Panc1 (cell line): ENCODE measurements around the gene HEYL. TPM values are rescaled to one million over a fixed set of nuclear protein-coding genes. Genes with fewer than 3 reads are reported as not detected.

ENCODE experiments used
- ATAC-seq: fragments of 200-7000 bp; cut with Tn5 transposase; 2 replicates; pipeline ENCODE4 v1.9.1; 2020; ENCODE audit warnings: mild to moderate bottlenecking, moderate library complexity
- BruUV-seq: library from RNA; stranded (reverse); fragments of 400-500 nt; replicated peaks from 2 replicates; lab custom pipeline; 2021; lab: Mats Ljungman, UMichigan
- CTCF ChIA-PET: fragments of 300-600 bp; sonication (Branson Sonifier 250); formaldehyde crosslinking; loops from one replicate; lab custom pipeline; 2022; ENCODE audit warnings: antibody characterized with exemption; lab: Charles Lee
- POLR2A ChIA-PET: fragments of 300-600 bp; sonication (Branson Sonifier 250); formaldehyde crosslinking; loops from one replicate; lab custom pipeline; 2022; ENCODE audit warnings: antibody characterized with exemption; lab: Charles Lee
- DNase-seq: peaks from one replicate; pipeline ENCODE4 v3.0.0-alpha.2; 2010; ENCODE audit warnings: low read depth, low spot score
- H3K27ac ChIP-seq: 2 replicates; pipeline ENCODE4 v1.5.1; 2011; ENCODE audit warnings: mild to moderate bottlenecking, low read length, inconsistent platforms
- H3K27me3 ChIP-seq: fragments of 200-500 bp; sonication (Bioruptor generic); 2 replicates; pipeline ENCODE4 v1.6.0; 2014; ENCODE audit warnings: low read length, inconsistent platforms; ENCODE audit not compliant: control insufficient read depth, insufficient read depth
- H3K36me3 ChIP-seq: fragments of 200-500 bp; sonication (Bioruptor generic); 2 replicates; pipeline ENCODE4 v1.5.1; 2014; ENCODE audit warnings: inconsistent platforms, mild to moderate bottlenecking, low read length, moderate library complexity; ENCODE audit not compliant: control insufficient read depth, insufficient read depth
- H3K4me1 ChIP-seq: 2 replicates; pipeline ENCODE4 v1.5.1; 2011; ENCODE audit warnings: inconsistent platforms, mild to moderate bottlenecking, low read length, moderate library complexity; ENCODE audit not compliant: control insufficient read depth, insufficient read depth
- H3K4me3 ChIP-seq, 2 experiments: 2 replicates each; pipeline ENCODE4 v1.5.1; 2011 to 2012; ENCODE audit warnings: low read depth in 2 of 2, low read length in 2 of 2, mild to moderate bottlenecking in 2 of 2, inconsistent platforms in 1 of 2, moderate library complexity in 1 of 2
- H3K9me3 ChIP-seq: fragments of 200-500 bp; sonication (Bioruptor generic); 2 replicates; pipeline ENCODE4 v1.5.1; 2014; ENCODE audit warnings: low read depth, mild to moderate bottlenecking, inconsistent platforms, low read length, moderate library complexity; ENCODE audit not compliant: control insufficient read depth, insufficient read depth
- POLR2AphosphoS5 ChIP-seq: IDR thresholded peaks from 2 replicates; pipeline ENCODE4 v1.6.1; 2012; ENCODE audit warnings: mild to moderate bottlenecking, low read depth, low read length, moderate library complexity
- SIN3A ChIP-seq: IDR thresholded peaks from 2 replicates; pipeline ENCODE4 v1.6.1; 2012; ENCODE audit warnings: low read depth, mild to moderate bottlenecking, low read length, moderate library complexity, borderline replicate concordance; ENCODE audit not compliant: insufficient read depth
- TCF7L2 ChIP-seq: IDR thresholded peaks from 2 replicates; pipeline ENCODE4 v1.6.1; 2011; ENCODE audit warnings: mild to moderate bottlenecking, low read depth, low read length, inconsistent platforms
- in situ Hi-C: cut with HindIII; loops from 2 replicates; pipeline ENCODE4 v1.10.0; 2016; ENCODE audit warnings: low sequenced_read_pairs, low pct_unique_long_range_greater_than_20kb
- intact Hi-C: fragments of 100-400 bp; cut with micrococcal nuclease; formaldehyde crosslinking; loops from one replicate; pipeline ENCODE4 v1.10.0; 2022; ENCODE audit not compliant: unreplicated experiment
- total RNA-seq: library from RNA; stranded (reverse); gene quantifications from one replicate; pipeline ENCODE4 v1.2.1, GENCODE V29; 2021; ENCODE audit not compliant: unreplicated experiment
- TF ChIP-seq, protein P1 (sequence below): fragments of 450-650 bp; IDR thresholded peaks from 2 replicates; pipeline ENCODE4 v1.5.1; 2017; ENCODE audit warnings: mild to moderate bottlenecking
- TF ChIP-seq, protein P2 (sequence below), 2 experiments: IDR thresholded peaks; 2 replicates each; pipeline ENCODE4 v1.6.1; 2011 to 2012; ENCODE audit warnings: low read depth in 2 of 2, control low read depth in 1 of 2, low read length in 1 of 2, mild to moderate bottlenecking in 1 of 2, moderate library complexity in 1 of 2; ENCODE audit not compliant: insufficient read depth in 1 of 2

Gene HEYL
- total RNA-seq, 1 experiment from 2014 or later: 2.3 TPM

- intact Hi-C loops: no loop called here
- H3K27me3 ChIP-seq: no peaks in the 10 kb centered on the region
Measured at GRCh38 chr1:39635871-39636210, 3.6 kb downstream of the HEYL start.

GRCh38 chr1:39635205-39635870 lies 4.1 kb downstream of the HEYL start:
- no peak for TF ChIP-seq SIN3A
- no peak for TF ChIP-seq POLR2AphosphoS5
- TF ChIP-seq, protein P1, sequence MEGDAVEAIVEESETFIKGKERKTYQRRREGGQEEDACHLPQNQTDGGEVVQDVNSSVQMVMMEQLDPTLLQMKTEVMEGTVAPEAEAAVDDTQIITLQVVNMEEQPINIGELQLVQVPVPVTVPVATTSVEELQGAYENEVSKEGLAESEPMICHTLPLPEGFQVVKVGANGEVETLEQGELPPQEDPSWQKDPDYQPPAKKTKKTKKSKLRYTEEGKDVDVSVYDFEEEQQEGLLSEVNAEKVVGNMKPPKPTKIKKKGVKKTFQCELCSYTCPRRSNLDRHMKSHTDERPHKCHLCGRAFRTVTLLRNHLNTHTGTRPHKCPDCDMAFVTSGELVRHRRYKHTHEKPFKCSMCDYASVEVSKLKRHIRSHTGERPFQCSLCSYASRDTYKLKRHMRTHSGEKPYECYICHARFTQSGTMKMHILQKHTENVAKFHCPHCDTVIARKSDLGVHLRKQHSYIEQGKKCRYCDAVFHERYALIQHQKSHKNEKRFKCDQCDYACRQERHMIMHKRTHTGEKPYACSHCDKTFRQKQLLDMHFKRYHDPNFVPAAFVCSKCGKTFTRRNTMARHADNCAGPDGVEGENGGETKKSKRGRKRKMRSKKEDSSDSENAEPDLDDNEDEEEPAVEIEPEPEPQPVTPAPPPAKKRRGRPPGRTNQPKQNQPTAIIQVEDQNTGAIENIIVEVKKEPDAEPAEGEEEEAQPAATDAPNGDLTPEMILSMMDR: no peak
- H3K36me3 ChIP-seq: no peaks in the 10 kb centered on the region
- H3K4me1 ChIP-seq: 0 out of 2 replicates have a peak, but pooled peaks cover 2% of the 10 kb centered on the region
- no peaks in the 10 kb centered on the region for H3K27me3 ChIP-seq
- H3K4me3 ChIP-seq: no peak overlapping the region
- in situ Hi-C loops: no loop called here
- intact Hi-C loops: no loop called here
- DNase-seq (no peak), ATAC-seq (no peak)
- H3K27ac ChIP-seq: no peak overlapping the region
- no TSS peak for BruUV-seq
- POLR2A ChIA-PET: no interaction called here
- no peaks in the 10 kb centered on the region for H3K9me3 ChIP-seq
- CTCF ChIA-PET: no interaction called here

More at GRCh38 chr1:39635871-39636210, 3.6 kb downstream of the HEYL start:
- H3K36me3 ChIP-seq: no peaks in the 10 kb centered on the region
- no peak for ATAC-seq
- in situ Hi-C loops: no loop called here
- 0 out of 2 replicates have a peak, but pooled peaks cover 2% of the 10 kb centered on the region for H3K4me1 ChIP-seq
- H3K4me3 ChIP-seq: no peak overlapping the region
- DNase-seq: no peak
- BruUV-seq: no TSS peak
- TF ChIP-seq, protein P2, sequence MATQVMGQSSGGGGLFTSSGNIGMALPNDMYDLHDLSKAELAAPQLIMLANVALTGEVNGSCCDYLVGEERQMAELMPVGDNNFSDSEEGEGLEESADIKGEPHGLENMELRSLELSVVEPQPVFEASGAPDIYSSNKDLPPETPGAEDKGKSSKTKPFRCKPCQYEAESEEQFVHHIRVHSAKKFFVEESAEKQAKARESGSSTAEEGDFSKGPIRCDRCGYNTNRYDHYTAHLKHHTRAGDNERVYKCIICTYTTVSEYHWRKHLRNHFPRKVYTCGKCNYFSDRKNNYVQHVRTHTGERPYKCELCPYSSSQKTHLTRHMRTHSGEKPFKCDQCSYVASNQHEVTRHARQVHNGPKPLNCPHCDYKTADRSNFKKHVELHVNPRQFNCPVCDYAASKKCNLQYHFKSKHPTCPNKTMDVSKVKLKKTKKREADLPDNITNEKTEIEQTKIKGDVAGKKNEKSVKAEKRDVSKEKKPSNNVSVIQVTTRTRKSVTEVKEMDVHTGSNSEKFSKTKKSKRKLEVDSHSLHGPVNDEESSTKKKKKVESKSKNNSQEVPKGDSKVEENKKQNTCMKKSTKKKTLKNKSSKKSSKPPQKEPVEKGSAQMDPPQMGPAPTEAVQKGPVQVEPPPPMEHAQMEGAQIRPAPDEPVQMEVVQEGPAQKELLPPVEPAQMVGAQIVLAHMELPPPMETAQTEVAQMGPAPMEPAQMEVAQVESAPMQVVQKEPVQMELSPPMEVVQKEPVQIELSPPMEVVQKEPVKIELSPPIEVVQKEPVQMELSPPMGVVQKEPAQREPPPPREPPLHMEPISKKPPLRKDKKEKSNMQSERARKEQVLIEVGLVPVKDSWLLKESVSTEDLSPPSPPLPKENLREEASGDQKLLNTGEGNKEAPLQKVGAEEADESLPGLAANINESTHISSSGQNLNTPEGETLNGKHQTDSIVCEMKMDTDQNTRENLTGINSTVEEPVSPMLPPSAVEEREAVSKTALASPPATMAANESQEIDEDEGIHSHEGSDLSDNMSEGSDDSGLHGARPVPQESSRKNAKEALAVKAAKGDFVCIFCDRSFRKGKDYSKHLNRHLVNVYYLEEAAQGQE (IDR thresholded peaks at IDR 0.05; ENCODE audit: insufficient read depth in 1 of 2, low read depth in 2 of 2, low read length in 1 of 2): no peak
- TF ChIP-seq POLR2AphosphoS5 (no peak), SIN3A (no peak), TCF7L2 (no peak)
- TF ChIP-seq, protein P1: no peak
- POLR2A ChIA-PET: no interaction called here
- H3K9me3 ChIP-seq: no peaks in the 10 kb centered on the region
- CTCF ChIA-PET: no interaction called here
- no peak overlapping the region for H3K27ac ChIP-seq
